KMS-11 (cell line): ENCODE results near the gene ALDH8A1.
"Not testable (repeated sequence)": the region's sequence is repeated elsewhere in the genome, so short reads cannot be mapped to it uniquely, and the experiment has no call there.

Experiments used
- H2AFZ ChIP-seq: fragments of 200-600 bp; sonication (generic); 2 replicates; pipeline ENCODE4 v1.6.1; 2016; ENCODE audit warnings: antibody characterized with exemption, mixed run types, low read depth
- H3K27ac ChIP-seq: fragments of 200-600 bp; sonication (generic); 2 replicates; pipeline ENCODE4 v1.6.1; 2016; ENCODE audit warnings: mild to moderate bottlenecking, mixed run types
- H3K27me3 ChIP-seq: fragments of 200-600 bp; sonication (generic); 2 replicates; pipeline ENCODE4 v1.6.1; 2017; ENCODE audit warnings: mild to moderate bottlenecking, low read depth, mixed run types, moderate library complexity; ENCODE audit not compliant: insufficient read depth
- H3K36me3 ChIP-seq: fragments of 200-600 bp; sonication (generic); 2 replicates; pipeline ENCODE4 v1.6.1; 2017; ENCODE audit warnings: mild to moderate bottlenecking, mixed run types; ENCODE audit not compliant: insufficient read depth
- H3K4me1 ChIP-seq: fragments of 200-600 bp; sonication (generic); 2 replicates; pipeline ENCODE4 v1.6.1; 2016; ENCODE audit warnings: mild to moderate bottlenecking, low read depth, mixed run types; ENCODE audit not compliant: poor library complexity, severe bottlenecking
- H3K4me2 ChIP-seq: fragments of 200-600 bp; sonication (generic); 2 replicates; pipeline ENCODE4 v1.7.0; 2016; ENCODE audit warnings: mild to moderate bottlenecking, mixed run types
- H3K4me3 ChIP-seq: fragments of 200-600 bp; sonication (generic); IDR thresholded peaks from 2 replicates; pipeline ENCODE4 v1.6.1; 2017; ENCODE audit warnings: low read depth, low read length, mixed read lengths; ENCODE audit not compliant: insufficient read depth
- H3K79me2 ChIP-seq: fragments of 200-600 bp; sonication (generic); 2 replicates; pipeline ENCODE4 v1.6.1; 2016; ENCODE audit warnings: low read depth, mixed run types; ENCODE audit not compliant: insufficient read depth
- H3K9ac ChIP-seq: fragments of 200-600 bp; sonication (generic); 2 replicates; pipeline ENCODE4 v1.6.1; 2016; ENCODE audit warnings: mild to moderate bottlenecking, mixed run types
- H4K20me1 ChIP-seq: fragments of 200-600 bp; sonication (generic); 2 replicates; pipeline ENCODE4 v1.6.1; 2016; ENCODE audit warnings: mild to moderate bottlenecking, mixed run types; ENCODE audit not compliant: insufficient read depth
- TF ChIP-seq, protein P1 (sequence below): fragments of 200-600 bp; sonication (generic); conservative IDR thresholded peaks from 2 replicates; pipeline ENCODE4 v1.6.1; 2017; ENCODE audit warnings: low read depth, mild to moderate bottlenecking, antibody characterized with exemption, low read length, moderate library complexity, mixed read lengths

The ALDH8A1 gene

DNA sequence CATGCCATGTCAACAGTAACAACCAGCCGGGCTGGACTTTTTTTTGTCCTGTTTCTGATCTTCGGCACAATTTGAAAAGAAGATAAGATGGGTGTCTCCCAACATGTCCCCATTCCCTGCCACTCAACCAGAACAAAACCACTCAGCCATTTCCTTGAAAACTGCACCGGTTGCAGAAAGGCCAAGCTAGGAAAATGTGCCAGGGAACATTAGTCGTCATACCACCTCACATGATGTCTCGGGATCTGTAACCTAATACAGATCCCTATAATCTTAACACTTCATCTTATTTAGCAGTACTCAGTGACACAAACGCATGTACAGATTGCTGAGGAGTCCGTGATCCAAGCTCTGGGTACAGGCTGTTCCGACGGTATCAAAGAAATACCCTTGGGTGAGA is 46.5 kb downstream of the ALDH8A1 start:
- H3K9ac ChIP-seq = no peak overlapping the region
- H3K36me3 ChIP-seq = no peaks in the 10 kb centered on the region
- no peaks in the 10 kb centered on the region for H4K20me1 ChIP-seq
- no peak overlapping the region for H3K27ac ChIP-seq
- no peaks in the 10 kb centered on the region for H3K4me1 ChIP-seq
- H3K4me2 ChIP-seq = no peak overlapping the region
- no peak overlapping the region for H3K4me3 ChIP-seq
- TF ChIP-seq, protein P1, sequence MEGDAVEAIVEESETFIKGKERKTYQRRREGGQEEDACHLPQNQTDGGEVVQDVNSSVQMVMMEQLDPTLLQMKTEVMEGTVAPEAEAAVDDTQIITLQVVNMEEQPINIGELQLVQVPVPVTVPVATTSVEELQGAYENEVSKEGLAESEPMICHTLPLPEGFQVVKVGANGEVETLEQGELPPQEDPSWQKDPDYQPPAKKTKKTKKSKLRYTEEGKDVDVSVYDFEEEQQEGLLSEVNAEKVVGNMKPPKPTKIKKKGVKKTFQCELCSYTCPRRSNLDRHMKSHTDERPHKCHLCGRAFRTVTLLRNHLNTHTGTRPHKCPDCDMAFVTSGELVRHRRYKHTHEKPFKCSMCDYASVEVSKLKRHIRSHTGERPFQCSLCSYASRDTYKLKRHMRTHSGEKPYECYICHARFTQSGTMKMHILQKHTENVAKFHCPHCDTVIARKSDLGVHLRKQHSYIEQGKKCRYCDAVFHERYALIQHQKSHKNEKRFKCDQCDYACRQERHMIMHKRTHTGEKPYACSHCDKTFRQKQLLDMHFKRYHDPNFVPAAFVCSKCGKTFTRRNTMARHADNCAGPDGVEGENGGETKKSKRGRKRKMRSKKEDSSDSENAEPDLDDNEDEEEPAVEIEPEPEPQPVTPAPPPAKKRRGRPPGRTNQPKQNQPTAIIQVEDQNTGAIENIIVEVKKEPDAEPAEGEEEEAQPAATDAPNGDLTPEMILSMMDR = no peak
- no peak overlapping the region for H2AFZ ChIP-seq
- no peaks in the 10 kb centered on the region for H3K27me3 ChIP-seq
- H3K79me2 ChIP-seq = no peaks in the 10 kb centered on the region

DNA sequence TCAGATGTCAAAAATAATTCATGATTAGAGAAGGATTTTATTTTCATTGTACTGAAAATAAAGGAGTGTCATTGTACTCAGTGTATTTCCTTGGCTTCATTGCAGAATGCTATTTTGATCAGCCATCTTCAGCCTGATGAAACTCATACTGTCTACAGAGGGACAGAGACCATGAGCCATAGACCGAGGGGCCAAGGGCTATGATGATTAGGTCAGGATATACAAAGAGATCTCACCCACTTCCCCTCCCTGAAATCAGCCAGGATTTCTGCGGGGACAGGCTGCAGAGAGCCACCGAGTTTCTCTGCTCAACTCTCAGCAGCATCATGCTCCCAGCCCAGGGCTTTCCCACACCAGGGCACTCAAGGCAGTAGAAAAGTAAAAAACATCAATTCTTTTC is 47.0 kb downstream of the ALDH8A1 start:
- Histone ChIP-seq H3K4me3 (no peak overlapping the region), H3K27me3 (no peaks in the 10 kb centered on the region), H3K4me1 (no peaks in the 10 kb centered on the region), H3K27ac (no peak overlapping the region), H3K79me2 (no peaks in the 10 kb centered on the region), H3K4me2 (no peak overlapping the region), H3K9ac (no peak overlapping the region), H4K20me1 (no peaks in the 10 kb centered on the region), H2AFZ (no peak overlapping the region), H3K36me3 (no peaks in the 10 kb centered on the region)
- TF ChIP-seq, protein P1 = no peak

DNA sequence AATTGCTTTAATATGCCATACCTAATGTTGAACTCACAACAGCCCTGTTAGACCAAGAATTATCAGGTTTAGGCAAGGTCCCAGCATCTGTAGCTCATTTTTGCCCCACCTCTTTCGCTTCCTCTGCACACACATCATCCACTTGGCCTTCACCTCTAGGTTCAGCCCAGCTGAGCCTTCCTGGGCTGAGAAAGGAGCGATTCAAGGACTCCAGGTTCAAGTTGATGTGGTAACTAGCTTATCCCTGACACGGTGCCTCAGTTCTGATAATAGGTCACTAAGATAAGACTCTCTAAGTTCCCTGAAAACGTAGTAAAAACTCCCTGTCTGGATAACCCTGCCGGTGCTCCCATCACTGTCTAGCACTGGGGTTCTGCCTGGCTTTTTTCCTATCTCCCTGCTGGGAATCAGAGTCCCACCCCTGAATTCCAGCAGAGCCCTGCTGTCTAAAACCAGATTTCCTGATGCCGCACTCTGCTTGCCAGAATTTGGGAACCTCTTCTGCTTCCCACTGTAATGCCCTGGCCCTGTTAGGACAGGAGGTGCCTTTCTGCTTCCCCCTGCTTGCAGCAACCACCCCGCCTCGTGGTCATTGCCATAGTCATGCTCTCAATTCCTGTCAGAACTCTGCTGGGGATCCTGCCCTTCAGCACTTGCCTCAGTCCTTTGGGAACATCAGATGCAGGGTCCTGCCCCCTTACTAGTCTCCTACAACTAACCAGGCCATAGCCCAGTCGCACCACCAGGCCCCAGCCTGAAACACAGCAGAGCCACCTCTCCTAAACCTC is 47.6 kb downstream of the ALDH8A1 start:
- Histone ChIP-seq H3K9ac (no peak overlapping the region), H3K4me1 (no peaks in the 10 kb centered on the region), H3K4me3 (no peak overlapping the region), H3K4me2 (no peak overlapping the region), H4K20me1 (no peaks in the 10 kb centered on the region), H3K36me3 (no peaks in the 10 kb centered on the region), H3K27me3 (no peaks in the 10 kb centered on the region), H2AFZ (no peak overlapping the region), H3K79me2 (no peaks in the 10 kb centered on the region), H3K27ac (no peak overlapping the region)
- TF ChIP-seq, protein P1 = no peak

DNA sequence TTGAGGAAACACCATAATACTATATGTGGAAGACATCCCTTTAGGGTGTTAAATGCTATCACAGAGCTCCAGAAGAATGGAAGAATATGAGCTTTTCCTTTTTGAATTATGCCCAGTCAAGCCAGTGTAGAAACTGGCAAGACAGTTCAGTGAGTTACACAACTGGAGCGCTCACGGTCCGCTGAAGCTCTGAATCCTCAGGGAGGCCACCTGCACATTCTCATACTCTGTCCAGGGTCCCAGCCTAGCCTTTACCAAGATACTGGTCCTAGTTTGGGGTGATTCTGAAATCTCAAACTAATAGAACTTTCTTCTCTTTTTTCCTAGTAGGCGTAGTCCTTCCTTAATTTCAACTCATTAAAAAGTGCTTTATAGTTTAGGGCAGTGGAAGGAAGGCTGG is 51.3 kb downstream of the ALDH8A1 start:
- no peaks in the 10 kb centered on the region for H3K27me3 ChIP-seq
- no peaks in the 10 kb centered on the region for H3K36me3 ChIP-seq
- no peak overlapping the region for H2AFZ ChIP-seq
- no peak overlapping the region for H3K4me3 ChIP-seq
- no peaks in the 10 kb centered on the region for H4K20me1 ChIP-seq
- no peak overlapping the region for H3K9ac ChIP-seq
- no peak overlapping the region for H3K27ac ChIP-seq
- TF ChIP-seq, protein P1 = no peak
- no peaks in the 10 kb centered on the region for H3K4me1 ChIP-seq
- no peak overlapping the region for H3K4me2 ChIP-seq
- no peaks in the 10 kb centered on the region for H3K79me2 ChIP-seq

DNA sequence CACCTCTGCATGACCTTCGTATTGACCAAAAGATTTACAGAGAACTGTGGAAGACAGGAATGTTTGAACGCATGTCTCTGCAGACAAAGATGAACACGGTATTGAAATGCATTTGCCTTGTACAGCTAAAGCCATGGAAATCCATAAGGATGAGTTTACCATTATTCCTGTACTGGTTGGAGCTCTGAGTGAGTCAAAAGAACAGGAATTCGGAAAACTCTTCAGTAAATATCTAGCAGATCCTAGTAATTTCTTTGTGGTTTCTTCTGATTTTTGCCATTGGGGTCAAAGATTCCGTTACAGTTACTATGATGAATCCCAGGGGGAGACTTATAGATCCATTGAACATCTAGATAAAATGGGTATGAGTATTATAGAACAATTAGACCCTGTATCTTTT is 51.7 kb downstream of the ALDH8A1 start:
- H4K20me1 ChIP-seq, H3K36me3 ChIP-seq, H3K27ac ChIP-seq, H3K9ac ChIP-seq, H3K4me3 ChIP-seq, H3K79me2 ChIP-seq, H3K4me2 ChIP-seq, H3K27me3 ChIP-seq, H2AFZ ChIP-seq, H3K4me1 ChIP-seq: not testable (repeated sequence)
